HepG2 (cell line): ENCODE results near the gene MRAP. TPM values are rescaled to one million over a fixed set of nuclear protein-coding genes. Genes with fewer than 3 reads are reported as not detected.

Experiments
- ARNTL ChIP-seq: sonication (generic); formaldehyde crosslinking; IDR thresholded peaks from 2 replicates; pipeline ENCODE4 v1.4.0; 2020; ENCODE audit warnings: mild to moderate bottlenecking, missing genetic modification reagents
- DNMT1 ChIP-seq: sonication (generic); formaldehyde crosslinking; IDR thresholded peaks from 2 replicates; pipeline ENCODE4 v1.5.1; 2020; ENCODE audit warnings: mild to moderate bottlenecking, missing genetic modification reagents
- EP300 ChIP-seq, 3 experiments: sonication (generic) in 1 of 3; formaldehyde crosslinking in 1 of 3; IDR thresholded peaks; 2 replicates each; pipeline versions ENCODE4 v1.5.1 to v1.6.1; 2011 to 2020; ENCODE audit warnings: low read depth in 2 of 3, low read length in 2 of 3, borderline replicate concordance in 1 of 3, improper control_type of control experiment in 1 of 3, mild to moderate bottlenecking in 1 of 3, missing genetic modification reagents in 1 of 3, moderate library complexity in 1 of 3
- KLF15 ChIP-seq: sonication (generic); formaldehyde crosslinking; IDR thresholded peaks from 2 replicates; pipeline ENCODE4 v1.8.1; 2023; ENCODE audit warnings: borderline replicate concordance, mild to moderate bottlenecking, inconsistent platforms, missing genetic modification reagents, mixed read lengths
- NRL ChIP-seq: sonication (generic); formaldehyde crosslinking; IDR thresholded peaks from 2 replicates; pipeline ENCODE4 v1.5.0; 2020; ENCODE audit warnings: missing genetic modification reagents, mild to moderate bottlenecking, moderate library complexity, borderline replicate concordance
- PAX8 ChIP-seq: sonication (generic); formaldehyde crosslinking; IDR thresholded peaks from 2 replicates; pipeline ENCODE4 v1.8.0; 2022; ENCODE audit warnings: mild to moderate bottlenecking, missing genetic modification reagents, borderline replicate concordance
- SRY ChIP-seq: sonication (generic); formaldehyde crosslinking; IDR thresholded peaks from 2 replicates; pipeline ENCODE4 v1.8.0; 2022; ENCODE audit warnings: mild to moderate bottlenecking, missing genetic modification reagents
- TOPORS ChIP-seq: sonication (generic); formaldehyde crosslinking; IDR thresholded peaks from 2 replicates; pipeline ENCODE4 v1.8.0; 2023; ENCODE audit warnings: mild to moderate bottlenecking, missing genetic modification reagents
- ZMYM3 ChIP-seq: sonication (generic); formaldehyde crosslinking; IDR thresholded peaks from 2 replicates; pipeline ENCODE4 v1.5.1; 2020; ENCODE audit warnings: mild to moderate bottlenecking, missing genetic modification reagents
- ZNF737 ChIP-seq: sonication (generic); formaldehyde crosslinking; IDR thresholded peaks from 2 replicates; pipeline ENCODE4 v1.5.0; 2020; ENCODE audit warnings: missing genetic modification reagents, mild to moderate bottlenecking, borderline replicate concordance
- polyA plus RNA-seq, 8 experiments: library from polyadenylated mRNA; depleted of rRNA in 3 of 8; stranded (reverse) in 7 of 8; unstranded in 1 of 8; fragments of >200 nt; fragmentation: Illumina TruSeq in 4 of 8; extraction: Trizol in 4 of 8; gene quantifications; 2 replicates each; pipeline versions ENCODE4 v1.2.1 to v1.2.3, GENCODE V29; 2011 to 2016; ENCODE audit warnings: low read depth in 4 of 8, missing spikeins in 1 of 8, mixed read lengths in 1 of 8; ENCODE audit not compliant: insufficient read depth in 1 of 8
- total RNA-seq, 5 experiments: library from RNA; depleted of rRNA; stranded (reverse); fragments of >200 nt; fragmentation: Illumina TruSeq; extraction: Trizol; gene quantifications; 2 replicates each; pipeline ENCODE4 v1.2.3, GENCODE V29; 2016; ENCODE audit warnings: low read depth in 1 of 5
- TF ChIP-seq, protein P1 (sequence below): fragments of 450-650 bp; IDR thresholded peaks from 2 replicates; pipeline ENCODE4 v1.6.1; 2016
- TF ChIP-seq, protein P2 (sequence below): sonication (generic); formaldehyde crosslinking; IDR thresholded peaks from 2 replicates; pipeline ENCODE4 v1.4.0; 2020; ENCODE audit warnings: missing genetic modification reagents, borderline replicate concordance
- TF ChIP-seq, protein P3 (sequence below): sonication (generic); formaldehyde crosslinking; IDR thresholded peaks from 2 replicates; pipeline ENCODE4; 2020; ENCODE audit warnings: missing genetic modification reagents, mild to moderate bottlenecking, borderline replicate concordance
- TF ChIP-seq, protein P4 (sequence below): sonication (generic); formaldehyde crosslinking; IDR thresholded peaks from 2 replicates; pipeline ENCODE4 v1.5.1; 2020; ENCODE audit warnings: missing genetic modification reagents, mild to moderate bottlenecking, borderline replicate concordance

The MRAP gene
- total and polyA plus RNA-seq, 2 of the 13 experiments (the other 11 are each of a cell fraction or from before 2014, with no cell fraction given), result 0.46 to 1.2 TPM

DNA sequence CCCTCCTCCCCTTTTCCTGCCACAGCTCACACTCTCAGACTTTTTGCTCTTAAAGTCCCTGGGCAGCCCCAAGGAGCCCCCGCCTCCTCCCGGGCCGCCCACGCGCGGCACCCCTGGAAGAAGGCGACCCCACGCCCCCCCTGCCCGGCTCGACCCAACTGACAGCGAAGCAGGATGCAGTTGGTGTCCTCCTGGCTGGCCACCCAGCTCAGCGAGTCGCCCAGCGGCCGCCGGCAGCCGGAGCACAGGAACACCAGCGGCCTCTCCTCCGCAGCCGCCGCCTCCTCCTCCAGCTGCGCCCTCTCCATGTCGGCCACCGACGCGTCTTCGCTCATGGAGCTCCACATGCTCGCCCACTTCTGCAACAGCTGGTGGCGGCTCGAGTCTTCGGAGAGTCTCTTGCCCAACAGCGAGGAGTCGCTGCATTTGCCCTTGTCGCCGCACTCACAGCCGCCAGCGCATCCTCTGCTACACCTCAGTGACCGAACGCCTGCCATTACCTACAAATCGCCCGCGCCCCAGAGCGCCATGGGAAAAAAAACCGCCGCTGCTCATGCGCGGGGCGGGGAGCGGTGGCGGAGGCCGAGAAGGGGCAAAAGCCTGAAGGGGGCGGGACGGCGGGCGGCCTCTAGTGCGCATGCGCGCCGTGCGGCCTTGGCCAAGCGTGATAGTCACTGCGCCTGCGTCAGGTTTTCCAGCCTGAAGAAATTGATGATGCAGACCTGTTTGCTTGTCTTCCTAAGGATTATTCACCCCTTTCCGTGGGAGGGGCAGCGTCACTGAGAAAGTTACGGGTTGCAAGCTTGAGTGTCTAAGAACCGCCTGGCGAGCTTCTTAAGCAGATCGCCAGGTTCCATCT is 19.9 kb upstream of the MRAP start, which contains the start of gene MIS18A (continued):
- no peak for TF ChIP-seq ARNTL (CRISPR knock-in tag)
- peak; percentile 37; the same call in 1 of the 2 replicates for TF ChIP-seq NRL
- TF ChIP-seq, protein P1, sequence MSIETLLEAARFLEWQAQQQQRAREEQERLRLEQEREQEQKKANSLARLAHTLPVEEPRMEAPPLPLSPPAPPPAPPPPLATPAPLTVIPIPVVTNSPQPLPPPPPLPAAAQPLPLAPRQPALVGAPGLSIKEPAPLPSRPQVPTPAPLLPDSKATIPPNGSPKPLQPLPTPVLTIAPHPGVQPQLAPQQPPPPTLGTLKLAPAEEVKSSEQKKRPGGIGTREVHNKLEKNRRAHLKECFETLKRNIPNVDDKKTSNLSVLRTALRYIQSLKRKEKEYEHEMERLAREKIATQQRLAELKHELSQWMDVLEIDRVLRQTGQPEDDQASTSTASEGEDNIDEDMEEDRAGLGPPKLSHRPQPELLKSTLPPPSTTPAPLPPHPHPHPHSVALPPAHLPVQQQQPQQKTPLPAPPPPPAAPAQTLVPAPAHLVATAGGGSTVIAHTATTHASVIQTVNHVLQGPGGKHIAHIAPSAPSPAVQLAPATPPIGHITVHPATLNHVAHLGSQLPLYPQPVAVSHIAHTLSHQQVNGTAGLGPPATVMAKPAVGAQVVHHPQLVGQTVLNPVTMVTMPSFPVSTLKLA, result peak; percentile 19; the same call in 1 of the 2 replicates
- TF ChIP-seq ZMYM3 (CRISPR knock-in tag), result peak; percentile 43; the same call in 1 of the 2 replicates
- 0 out of 2 replicates have a peak, but pooled peaks have one; percentile 17 for TF ChIP-seq KLF15 (CRISPR knock-in tag)
- TF ChIP-seq, protein P2, sequence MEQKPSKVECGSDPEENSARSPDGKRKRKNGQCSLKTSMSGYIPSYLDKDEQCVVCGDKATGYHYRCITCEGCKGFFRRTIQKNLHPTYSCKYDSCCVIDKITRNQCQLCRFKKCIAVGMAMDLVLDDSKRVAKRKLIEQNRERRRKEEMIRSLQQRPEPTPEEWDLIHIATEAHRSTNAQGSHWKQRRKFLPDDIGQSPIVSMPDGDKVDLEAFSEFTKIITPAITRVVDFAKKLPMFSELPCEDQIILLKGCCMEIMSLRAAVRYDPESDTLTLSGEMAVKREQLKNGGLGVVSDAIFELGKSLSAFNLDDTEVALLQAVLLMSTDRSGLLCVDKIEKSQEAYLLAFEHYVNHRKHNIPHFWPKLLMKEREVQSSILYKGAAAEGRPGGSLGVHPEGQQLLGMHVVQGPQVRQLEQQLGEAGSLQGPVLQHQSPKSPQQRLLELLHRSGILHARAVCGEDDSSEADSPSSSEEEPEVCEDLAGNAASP (CRISPR knock-in tag), result no peak
- TF ChIP-seq PAX8 (CRISPR knock-in tag), result no peak
- no peak for TF ChIP-seq EP300 (IDR thresholded peaks at IDR 0.05; ENCODE audit: low read depth in 2 of 2, low read length in 2 of 2)
- TF ChIP-seq EP300 (CRISPR knock-in tag; IDR thresholded peaks at IDR 0.05; ENCODE audit: borderline replicate concordance), result no peak
- peak; percentile 83; the same call in 1 of the 2 replicates for TF ChIP-seq TOPORS (CRISPR knock-in tag)
- 0 out of 2 replicates have a peak, but pooled peaks have one; percentile 54 for TF ChIP-seq DNMT1 (CRISPR knock-in tag)
- no peak for TF ChIP-seq SRY (CRISPR knock-in tag)
- TF ChIP-seq ZNF737 (CRISPR knock-in tag), result no peak
- TF ChIP-seq, protein P3, sequence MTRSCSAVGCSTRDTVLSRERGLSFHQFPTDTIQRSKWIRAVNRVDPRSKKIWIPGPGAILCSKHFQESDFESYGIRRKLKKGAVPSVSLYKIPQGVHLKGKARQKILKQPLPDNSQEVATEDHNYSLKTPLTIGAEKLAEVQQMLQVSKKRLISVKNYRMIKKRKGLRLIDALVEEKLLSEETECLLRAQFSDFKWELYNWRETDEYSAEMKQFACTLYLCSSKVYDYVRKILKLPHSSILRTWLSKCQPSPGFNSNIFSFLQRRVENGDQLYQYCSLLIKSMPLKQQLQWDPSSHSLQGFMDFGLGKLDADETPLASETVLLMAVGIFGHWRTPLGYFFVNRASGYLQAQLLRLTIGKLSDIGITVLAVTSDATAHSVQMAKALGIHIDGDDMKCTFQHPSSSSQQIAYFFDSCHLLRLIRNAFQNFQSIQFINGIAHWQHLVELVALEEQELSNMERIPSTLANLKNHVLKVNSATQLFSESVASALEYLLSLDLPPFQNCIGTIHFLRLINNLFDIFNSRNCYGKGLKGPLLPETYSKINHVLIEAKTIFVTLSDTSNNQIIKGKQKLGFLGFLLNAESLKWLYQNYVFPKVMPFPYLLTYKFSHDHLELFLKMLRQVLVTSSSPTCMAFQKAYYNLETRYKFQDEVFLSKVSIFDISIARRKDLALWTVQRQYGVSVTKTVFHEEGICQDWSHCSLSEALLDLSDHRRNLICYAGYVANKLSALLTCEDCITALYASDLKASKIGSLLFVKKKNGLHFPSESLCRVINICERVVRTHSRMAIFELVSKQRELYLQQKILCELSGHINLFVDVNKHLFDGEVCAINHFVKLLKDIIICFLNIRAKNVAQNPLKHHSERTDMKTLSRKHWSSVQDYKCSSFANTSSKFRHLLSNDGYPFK (CRISPR knock-in tag), result peak; percentile 98
- TF ChIP-seq, protein P4, sequence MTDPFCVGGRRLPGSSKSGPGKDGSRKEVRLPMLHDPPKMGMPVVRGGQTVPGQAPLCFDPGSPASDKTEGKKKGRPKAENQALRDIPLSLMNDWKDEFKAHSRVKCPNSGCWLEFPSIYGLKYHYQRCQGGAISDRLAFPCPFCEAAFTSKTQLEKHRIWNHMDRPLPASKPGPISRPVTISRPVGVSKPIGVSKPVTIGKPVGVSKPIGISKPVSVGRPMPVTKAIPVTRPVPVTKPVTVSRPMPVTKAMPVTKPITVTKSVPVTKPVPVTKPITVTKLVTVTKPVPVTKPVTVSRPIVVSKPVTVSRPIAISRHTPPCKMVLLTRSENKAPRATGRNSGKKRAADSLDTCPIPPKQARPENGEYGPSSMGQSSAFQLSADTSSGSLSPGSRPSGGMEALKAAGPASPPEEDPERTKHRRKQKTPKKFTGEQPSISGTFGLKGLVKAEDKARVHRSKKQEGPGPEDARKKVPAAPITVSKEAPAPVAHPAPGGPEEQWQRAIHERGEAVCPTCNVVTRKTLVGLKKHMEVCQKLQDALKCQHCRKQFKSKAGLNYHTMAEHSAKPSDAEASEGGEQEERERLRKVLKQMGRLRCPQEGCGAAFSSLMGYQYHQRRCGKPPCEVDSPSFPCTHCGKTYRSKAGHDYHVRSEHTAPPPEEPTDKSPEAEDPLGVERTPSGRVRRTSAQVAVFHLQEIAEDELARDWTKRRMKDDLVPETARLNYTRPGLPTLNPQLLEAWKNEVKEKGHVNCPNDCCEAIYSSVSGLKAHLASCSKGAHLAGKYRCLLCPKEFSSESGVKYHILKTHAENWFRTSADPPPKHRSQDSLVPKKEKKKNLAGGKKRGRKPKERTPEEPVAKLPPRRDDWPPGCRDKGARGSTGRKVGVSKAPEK, result 0 out of 2 replicates have a peak, but pooled peaks have one; percentile 22
